DMS153 (cell line): ENCODE data around the gene IL22RA1.

Experiments
- DNase-seq: peaks from one replicate; lab custom pipeline; 2025; lab: John Stamatoyannopoulos, UW

Gene IL22RA1

GRCh38 chr1:24138476-24139221 is 4.3 kb downstream of the IL22RA1 start:
- DNase-seq, result no peak

- DNase-seq, result no peak
Observed at GRCh38 chr1:24136956-24137539, 5.9 kb downstream of the IL22RA1 start.

- no peak for DNase-seq
Observed at GRCh38 chr1:24134376-24134775, 8.6 kb downstream of the IL22RA1 start.

- DNase-seq, result no peak
Observed at GRCh38 chr1:24133819-24134218, 9.1 kb downstream of the IL22RA1 start.

GRCh38 chr1:24130385-24130784 is 12.6 kb downstream of the IL22RA1 start:
- no peak for DNase-seq

GRCh38 chr1:24127801-24128363 is 15.1 kb downstream of the IL22RA1 start:
- DNase-seq, result no peak

- DNase-seq, result no peak
Observed at GRCh38 chr1:24127134-24127800, 15.7 kb downstream of the IL22RA1 start.

- DNase-seq, result no peak
Observed at GRCh38 chr1:24126672-24127023, 16.3 kb downstream of the IL22RA1 start.

- DNase-seq, result no peak
Observed at GRCh38 chr1:24126018-24126671, 16.8 kb downstream of the IL22RA1 start.

GRCh38 chr1:24125456-24125855 is 17.5 kb downstream of the IL22RA1 start:
- no peak for DNase-seq

- no peak for DNase-seq
Observed at GRCh38 chr1:24124980-24125379, 18.0 kb downstream of the IL22RA1 start.

GRCh38 chr1:24123611-24124010 is 19.3 kb downstream of the IL22RA1 start:
- DNase-seq, result no peak

GRCh38 chr1:24122776-24123175 is 20.2 kb downstream of the IL22RA1 start:
- DNase-seq, result no peak

GRCh38 chr1:24121406-24121805 is 21.5 kb downstream of the IL22RA1 start:
- DNase-seq, result no peak

- no peak for DNase-seq
Observed at GRCh38 chr1:24120965-24121364, 22.0 kb downstream of the IL22RA1 start.

- peak; percentile 13 for DNase-seq
Observed at GRCh38 chr1:24119859-24120756, 22.8 kb downstream of the IL22RA1 start.

- DNase-seq, result no peak
Observed at GRCh38 chr1:24119489-24119858, 23.5 kb downstream of the IL22RA1 start.

GRCh38 chr1:24118410-24119242 is 24.3 kb downstream of the IL22RA1 start:
- no peak for DNase-seq

- DNase-seq, result no peak
Observed at GRCh38 chr1:24117722-24118409, 25.1 kb downstream of the IL22RA1 start.

GRCh38 chr1:24117132-24117531 is 25.8 kb downstream of the IL22RA1 start:
- no peak for DNase-seq
